ENCODE results near the gene PPP2R2B. TPM values are rescaled to one million over a fixed set of nuclear protein-coding genes. Genes with fewer than 3 reads are reported as not detected.

The PPP2R2B gene
- total RNA-seq, 2 donors from 2014 or later: 6.9 to 12.1 TPM

DNA sequence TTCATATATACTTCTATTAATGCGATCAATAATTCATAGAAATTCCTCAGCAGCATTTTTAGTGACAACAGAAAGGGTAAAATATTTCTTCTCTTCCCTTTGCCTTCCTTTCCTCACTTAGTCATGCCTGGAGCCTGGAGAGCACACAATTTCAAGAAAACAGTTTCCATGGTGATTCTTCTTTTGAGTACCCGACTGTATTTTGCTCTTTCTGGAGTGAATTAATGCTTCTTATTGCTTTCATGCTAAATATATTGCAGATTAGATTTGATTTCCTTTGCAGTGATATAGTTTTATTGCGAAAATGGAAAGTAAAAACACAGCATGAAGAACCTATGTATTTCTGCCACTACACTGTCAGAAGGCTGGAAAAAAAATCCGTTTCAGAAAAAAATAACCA, 153.5 kb downstream of the PPP2R2B start:
- Mint-ChIP-seq H3K4me3 (no peak overlapping the region), H3K4me1 (peaks cover 3% of the 10 kb centered on the region), H3K36me3 (ENCODE audit: low read depth) (no peaks in the 10 kb centered on the region), H3K27ac (no peak overlapping the region), H3K27me3 (no peaks in the 10 kb centered on the region)
- ATAC-seq: no peak
- no peaks in the 10 kb centered on the region for H3K9me3 ChIP-seq (ENCODE audit: control insufficient read depth, low read length, poor library complexity, severe bottlenecking)
- DNase-seq: no peak

GRCh38 chr5:146722361-146722779, 156.2 kb downstream of the PPP2R2B start:
- no peak for ATAC-seq
- Mint-ChIP-seq H3K4me1 (peaks cover 3% of the 10 kb centered on the region), H3K4me3 (no peak overlapping the region), H3K27me3 (no peaks in the 10 kb centered on the region), H3K27ac (no peak overlapping the region), H3K36me3 (ENCODE audit: low read depth) (no peaks in the 10 kb centered on the region)
- no peak for DNase-seq
- no peaks in the 10 kb centered on the region for H3K9me3 ChIP-seq (ENCODE audit: control insufficient read depth, low read length, poor library complexity, severe bottlenecking)

DNA sequence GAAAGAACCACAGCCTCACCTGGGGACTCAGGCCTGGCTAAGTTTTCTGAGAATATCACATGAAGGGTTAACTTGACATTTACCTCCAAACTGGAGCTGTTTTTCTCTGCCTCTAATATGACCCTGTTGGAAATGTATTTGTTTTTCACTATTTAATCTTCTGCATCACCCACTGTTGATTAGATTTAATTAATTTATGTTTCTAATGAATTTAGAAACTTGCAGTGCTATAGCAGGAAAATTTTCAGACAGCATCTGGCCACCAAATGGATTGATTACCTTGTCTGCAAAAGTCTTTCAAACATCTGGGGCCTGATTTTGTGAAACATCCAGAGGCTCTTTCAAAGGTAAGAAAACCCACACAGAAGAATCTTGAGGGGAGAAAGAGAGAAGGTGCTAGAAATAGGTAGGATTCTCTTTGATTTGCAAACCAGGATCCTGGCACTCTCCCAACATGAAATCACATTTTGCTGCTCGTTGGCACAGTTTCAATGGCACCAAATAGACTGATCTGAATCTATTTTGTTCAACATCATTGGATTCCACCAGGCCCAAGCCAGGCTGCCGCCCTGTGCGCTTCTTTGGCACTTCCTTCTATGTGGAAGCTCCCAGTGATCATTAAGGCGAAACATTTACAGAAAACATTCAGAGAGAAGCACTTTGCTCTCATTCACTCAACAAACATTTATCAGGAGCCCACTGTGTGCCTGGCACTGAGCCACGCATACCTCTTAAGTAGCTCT, 157.3 kb downstream of the PPP2R2B start:
- no peak for DNase-seq
- no peaks in the 10 kb centered on the region for H3K9me3 ChIP-seq (ENCODE audit: control insufficient read depth, low read length, poor library complexity, severe bottlenecking)
- H3K36me3 Mint-ChIP-seq (ENCODE audit: low read depth): no peaks in the 10 kb centered on the region
- H3K4me1 Mint-ChIP-seq: peaks cover 3% of the 10 kb centered on the region
- no peak for ATAC-seq
- no peak overlapping the region for H3K27ac Mint-ChIP-seq
- H3K4me3 Mint-ChIP-seq: no peak overlapping the region
- H3K27me3 Mint-ChIP-seq: no peaks in the 10 kb centered on the region

DNA sequence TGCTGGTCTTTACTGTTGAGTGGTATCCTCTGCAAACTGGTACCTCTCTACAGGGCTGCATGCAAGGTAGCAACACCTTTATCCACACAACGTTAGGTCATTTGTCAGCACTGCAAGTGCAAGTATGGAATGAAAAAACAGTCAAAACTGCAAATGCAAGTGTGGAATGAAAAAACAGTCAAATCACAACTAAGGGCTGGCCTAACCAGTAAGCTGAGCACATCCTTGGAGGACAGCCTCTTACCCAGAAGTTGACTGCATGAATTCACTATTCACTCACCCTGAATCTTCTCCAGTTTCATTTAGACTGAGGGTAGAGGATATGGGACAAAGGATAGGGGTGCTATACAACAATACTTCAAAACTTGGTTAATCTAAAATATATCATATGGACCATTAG, 158.4 kb downstream of the PPP2R2B start:
- ATAC-seq: no peak
- H3K36me3 Mint-ChIP-seq (ENCODE audit: low read depth): no peaks in the 10 kb centered on the region
- H3K27me3 Mint-ChIP-seq: no peaks in the 10 kb centered on the region
- H3K9me3 ChIP-seq (ENCODE audit: control insufficient read depth, low read length, poor library complexity, severe bottlenecking): no peaks in the 10 kb centered on the region
- peaks cover 3% of the 10 kb centered on the region for H3K4me1 Mint-ChIP-seq
- H3K27ac Mint-ChIP-seq: no peak overlapping the region
- no peak for DNase-seq
- H3K4me3 Mint-ChIP-seq: no peak overlapping the region

DNA sequence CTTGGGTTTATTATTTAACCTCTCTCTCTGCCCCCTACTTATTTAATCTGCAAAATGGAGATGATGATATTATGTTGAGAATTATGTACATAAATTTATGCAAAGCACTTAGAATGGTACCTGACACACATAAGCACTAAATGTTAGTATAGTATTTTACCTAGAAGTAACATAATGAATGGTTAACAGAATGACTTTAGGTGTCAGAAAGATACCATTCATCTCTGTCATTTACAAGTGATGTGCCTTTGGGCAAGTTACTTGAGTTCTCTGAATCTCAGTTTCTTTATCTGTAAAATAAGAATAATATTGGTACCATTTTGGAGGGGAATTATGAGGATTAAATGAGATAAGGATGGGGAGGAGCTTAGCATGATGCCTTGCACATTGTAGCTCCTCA, 159.4 kb downstream of the PPP2R2B start:
- Mint-ChIP-seq H3K4me3 (no peak overlapping the region), H3K27me3 (no peaks in the 10 kb centered on the region), H3K4me1 (peaks cover 3% of the 10 kb centered on the region), H3K27ac (no peak overlapping the region), H3K36me3 (ENCODE audit: low read depth) (no peaks in the 10 kb centered on the region)
- no peaks in the 10 kb centered on the region for H3K9me3 ChIP-seq (ENCODE audit: control insufficient read depth, low read length, poor library complexity, severe bottlenecking)
- DNase-seq: no peak
- no peak for ATAC-seq

- H3K36me3 Mint-ChIP-seq (ENCODE audit: low read depth): no peaks in the 10 kb centered on the region
- no peaks in the 10 kb centered on the region for H3K9me3 ChIP-seq (ENCODE audit: control insufficient read depth, low read length, poor library complexity, severe bottlenecking)
- ATAC-seq (no peak), DNase-seq (no peak)
- H3K27me3 Mint-ChIP-seq: no peaks in the 10 kb centered on the region
- peaks cover 3% of the 10 kb centered on the region for H3K4me1 Mint-ChIP-seq
- no peak overlapping the region for H3K4me3 Mint-ChIP-seq
- no peak overlapping the region for H3K27ac Mint-ChIP-seq
Observed at GRCh38 chr5:146718609-146719008, 159.9 kb downstream of the PPP2R2B start.

DNA sequence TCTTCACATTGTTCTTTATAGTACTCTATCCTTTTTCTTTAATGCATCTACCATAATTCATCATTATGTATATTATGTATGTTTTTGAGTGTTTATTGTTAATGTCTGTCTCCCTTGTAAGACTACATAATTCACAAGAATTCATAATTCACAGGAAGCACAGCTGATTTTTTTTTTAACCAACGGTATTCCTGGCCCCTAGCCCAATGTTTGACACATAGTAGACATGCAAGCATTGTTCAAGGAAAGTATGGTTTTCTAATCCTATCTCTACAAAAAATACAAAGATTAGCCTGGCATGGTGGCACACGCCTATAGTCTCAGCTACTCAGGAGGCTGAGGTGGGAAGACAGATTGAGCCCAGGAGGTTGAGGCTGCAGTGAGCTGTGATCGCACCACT, 160.6 kb downstream of the PPP2R2B start:
- no peaks in the 10 kb centered on the region for H3K36me3 Mint-ChIP-seq (ENCODE audit: low read depth)
- no peaks in the 10 kb centered on the region for H3K27me3 Mint-ChIP-seq
- no peaks in the 10 kb centered on the region for H3K9me3 ChIP-seq (ENCODE audit: control insufficient read depth, low read length, poor library complexity, severe bottlenecking)
- no peak overlapping the region for H3K4me3 Mint-ChIP-seq
- H3K27ac Mint-ChIP-seq: no peak overlapping the region
- no peak for DNase-seq
- no peak for ATAC-seq
- H3K4me1 Mint-ChIP-seq: peaks cover 3% of the 10 kb centered on the region

GRCh38 chr5:146716636-146717035, 161.9 kb downstream of the PPP2R2B start:
- no peaks in the 10 kb centered on the region for H3K9me3 ChIP-seq (ENCODE audit: control insufficient read depth, low read length, poor library complexity, severe bottlenecking)
- Mint-ChIP-seq H3K4me3 (no peak overlapping the region), H3K4me1 (no peaks in the 10 kb centered on the region), H3K27me3 (no peaks in the 10 kb centered on the region), H3K36me3 (ENCODE audit: low read depth) (no peaks in the 10 kb centered on the region), H3K27ac (no peak overlapping the region)
- DNase-seq (no peak), ATAC-seq (no peak)

DNA sequence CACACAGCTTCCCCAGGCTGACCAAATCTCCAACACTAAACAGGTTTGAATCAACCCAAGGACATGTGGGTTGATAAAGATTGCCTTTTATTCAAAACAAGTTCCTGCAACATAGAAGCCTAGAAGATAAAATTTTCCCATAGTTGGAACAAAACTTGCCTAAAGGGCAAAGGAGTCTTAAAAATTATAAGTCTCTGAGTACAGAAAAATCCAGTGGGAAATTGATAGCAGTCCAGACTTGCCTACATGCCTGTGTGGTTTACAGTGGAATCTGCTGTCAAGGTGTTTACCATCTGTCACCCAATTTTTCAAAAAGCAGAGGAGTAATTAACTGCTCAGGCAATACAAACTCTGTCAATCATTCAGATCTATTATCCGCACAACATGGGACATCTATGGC, 168.2 kb downstream of the PPP2R2B start:
- Mint-ChIP-seq H3K4me3 (no peak overlapping the region), H3K4me1 (no peaks in the 10 kb centered on the region), H3K27me3 (no peaks in the 10 kb centered on the region), H3K36me3 (ENCODE audit: low read depth) (peaks cover 2% of the 10 kb centered on the region), H3K27ac (no peak overlapping the region)
- DNase-seq: no peak
- H3K9me3 ChIP-seq (ENCODE audit: control insufficient read depth, low read length, poor library complexity, severe bottlenecking): no peaks in the 10 kb centered on the region
- no peak for ATAC-seq

GRCh38 chr5:146707316-146707715, 171.2 kb downstream of the PPP2R2B start:
- no peaks in the 10 kb centered on the region for H3K27me3 Mint-ChIP-seq
- no peak overlapping the region for H3K27ac Mint-ChIP-seq
- ATAC-seq (no peak), DNase-seq (no peak)
- peaks cover 2% of the 10 kb centered on the region for H3K36me3 Mint-ChIP-seq (ENCODE audit: low read depth)
- no peak overlapping the region for H3K4me3 Mint-ChIP-seq
- H3K9me3 ChIP-seq (ENCODE audit: control insufficient read depth, low read length, poor library complexity, severe bottlenecking): no peaks in the 10 kb centered on the region
- H3K4me1 Mint-ChIP-seq: peaks cover 7% of the 10 kb centered on the region

- H3K27ac Mint-ChIP-seq: no peak overlapping the region
- peaks cover 2% of the 10 kb centered on the region for H3K36me3 Mint-ChIP-seq (ENCODE audit: low read depth)
- no peak for DNase-seq
- ATAC-seq: no peak
- no peaks in the 10 kb centered on the region for H3K9me3 ChIP-seq (ENCODE audit: control insufficient read depth, low read length, poor library complexity, severe bottlenecking)
- H3K4me3 Mint-ChIP-seq: no peak overlapping the region
- H3K4me1 Mint-ChIP-seq: peaks cover 7% of the 10 kb centered on the region
- H3K27me3 Mint-ChIP-seq: no peaks in the 10 kb centered on the region
Observed at GRCh38 chr5:146706321-146706972, 172.1 kb downstream of the PPP2R2B start.

DNA sequence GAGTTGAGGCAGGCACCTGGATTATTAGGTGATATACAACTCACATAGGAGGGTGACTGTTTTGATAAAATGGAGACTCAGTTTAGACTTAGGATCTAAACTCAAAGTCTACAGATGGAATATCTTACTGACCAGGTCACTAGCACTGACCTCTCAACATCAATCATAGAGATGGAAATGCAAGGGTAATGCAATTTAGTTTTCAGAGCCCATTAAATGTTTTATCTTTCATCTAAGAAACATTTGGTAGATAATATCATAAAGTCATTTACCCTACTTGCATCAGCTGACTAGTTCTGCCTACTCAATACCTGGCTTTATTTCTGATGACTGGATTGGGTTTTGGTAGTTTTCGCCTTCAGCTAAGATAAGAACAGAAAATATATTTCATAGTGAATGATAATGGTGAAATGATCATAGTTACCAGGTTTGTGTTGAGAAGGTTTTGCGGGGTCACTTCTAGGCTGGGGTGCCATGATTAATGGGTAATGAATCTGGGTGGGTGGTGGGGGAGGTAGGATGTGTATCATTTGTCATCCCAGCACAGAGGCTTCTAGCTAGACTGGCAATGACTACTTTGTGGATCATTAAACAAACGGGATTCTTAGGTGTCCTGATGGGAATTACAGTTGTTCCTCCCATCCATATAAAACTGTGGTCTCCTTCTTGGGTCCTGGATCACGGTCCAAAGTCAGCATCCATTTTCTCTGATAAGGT, 173.4 kb downstream of the PPP2R2B start:
- no peaks in the 10 kb centered on the region for H3K27me3 Mint-ChIP-seq
- no peak for ATAC-seq
- no peak for DNase-seq
- peaks cover 7% of the 10 kb centered on the region for H3K4me1 Mint-ChIP-seq
- H3K9me3 ChIP-seq (ENCODE audit: control insufficient read depth, low read length, poor library complexity, severe bottlenecking): no peaks in the 10 kb centered on the region
- H3K4me3 Mint-ChIP-seq: no peak overlapping the region
- no peak overlapping the region for H3K27ac Mint-ChIP-seq
- H3K36me3 Mint-ChIP-seq (ENCODE audit: low read depth): peaks cover 5% of the 10 kb centered on the region

GRCh38 chr5:146703899-146704298, 174.7 kb downstream of the PPP2R2B start:
- ATAC-seq (no peak), DNase-seq (no peak)
- no peaks in the 10 kb centered on the region for H3K27me3 Mint-ChIP-seq
- no peaks in the 10 kb centered on the region for H3K9me3 ChIP-seq (ENCODE audit: control insufficient read depth, low read length, poor library complexity, severe bottlenecking)
- H3K36me3 Mint-ChIP-seq (ENCODE audit: low read depth): peaks cover 5% of the 10 kb centered on the region
- H3K27ac Mint-ChIP-seq: no peak overlapping the region
- H3K4me1 Mint-ChIP-seq: peaks cover 7% of the 10 kb centered on the region
- H3K4me3 Mint-ChIP-seq: no peak overlapping the region
